SK-N-MC (cell line): ENCODE measurements around the gene SRRM2.

Experiments used
- EZH2 ChIP-seq: fragments of 200-600 bp; sonication (generic); IDR thresholded peaks from one replicate; pipeline ENCODE4 v1.6.1; 2017; ENCODE audit warnings: antibody characterized with exemption
- POLR2AphosphoS5 ChIP-seq: IDR thresholded peaks from 2 replicates; pipeline ENCODE4 v1.6.1; 2012; ENCODE audit warnings: mild to moderate bottlenecking, low read depth, low read length, borderline replicate concordance

- TF ChIP-seq POLR2AphosphoS5: no peak
- no peak for TF ChIP-seq EZH2
Observed at GRCh38 chr16:2749476-2749875, 3.0 kb upstream of the SRRM2 start.
